ENCODE data around the gene NFASC. TPM values are rescaled to one million over a fixed set of nuclear protein-coding genes. Genes with fewer than 3 reads are reported as not detected.

NFASC gene
- total RNA-seq, 2 donors from 2014 or later = 27.7 to 45.9 TPM

GRCh38 chr1:204958317-204959307 lies 88.0 kb downstream of the NFASC start:
- peaks cover 88% of the 10 kb centered on the region for H3K36me3 ChIP-seq (ENCODE audit: control insufficient read depth, insufficient read depth, low read length)
- H3K4me1 ChIP-seq (ENCODE audit: control insufficient read depth, insufficient read depth, low read length) = peaks cover 7% of the 10 kb centered on the region
- H3K27ac ChIP-seq (ENCODE audit: low read depth, low read length) = no peak overlapping the region
- DNase-seq = no peak
- H3K9ac ChIP-seq (ENCODE audit: extremely low read depth, low read length, poor library complexity, severe bottlenecking) = no peak overlapping the region
- Mint-ChIP-seq H3K4me1 (peaks cover 25% of the 10 kb centered on the region), H3K9me3 (no peaks in the 10 kb centered on the region), H3K36me3 (ENCODE audit: low read depth) (peaks cover 38% of the 10 kb centered on the region), H3K4me3 (no peak overlapping the region), H3K27me3 (ENCODE audit: insufficient read depth) (no peaks in the 10 kb centered on the region), H3K27ac (no peak overlapping the region)
- no peak overlapping the region for H3K4me3 ChIP-seq (ENCODE audit: low read length)
- TF ChIP-seq, protein P1, sequence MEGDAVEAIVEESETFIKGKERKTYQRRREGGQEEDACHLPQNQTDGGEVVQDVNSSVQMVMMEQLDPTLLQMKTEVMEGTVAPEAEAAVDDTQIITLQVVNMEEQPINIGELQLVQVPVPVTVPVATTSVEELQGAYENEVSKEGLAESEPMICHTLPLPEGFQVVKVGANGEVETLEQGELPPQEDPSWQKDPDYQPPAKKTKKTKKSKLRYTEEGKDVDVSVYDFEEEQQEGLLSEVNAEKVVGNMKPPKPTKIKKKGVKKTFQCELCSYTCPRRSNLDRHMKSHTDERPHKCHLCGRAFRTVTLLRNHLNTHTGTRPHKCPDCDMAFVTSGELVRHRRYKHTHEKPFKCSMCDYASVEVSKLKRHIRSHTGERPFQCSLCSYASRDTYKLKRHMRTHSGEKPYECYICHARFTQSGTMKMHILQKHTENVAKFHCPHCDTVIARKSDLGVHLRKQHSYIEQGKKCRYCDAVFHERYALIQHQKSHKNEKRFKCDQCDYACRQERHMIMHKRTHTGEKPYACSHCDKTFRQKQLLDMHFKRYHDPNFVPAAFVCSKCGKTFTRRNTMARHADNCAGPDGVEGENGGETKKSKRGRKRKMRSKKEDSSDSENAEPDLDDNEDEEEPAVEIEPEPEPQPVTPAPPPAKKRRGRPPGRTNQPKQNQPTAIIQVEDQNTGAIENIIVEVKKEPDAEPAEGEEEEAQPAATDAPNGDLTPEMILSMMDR (conservative IDR thresholded peaks at IDR 0.05) = no peak
- no peaks in the 10 kb centered on the region for H3K9me3 ChIP-seq (ENCODE audit: control insufficient read depth, low read length)
- H3K27me3 ChIP-seq (ENCODE audit: control insufficient read depth, insufficient read depth, low read length, poor library complexity, severe bottlenecking) = no peaks in the 10 kb centered on the region
- 88 to 91% methylated on average over 8 to 11 of the region's 11 CpGs for WGBS, 2 experiments (ENCODE audit: insufficient coverage in 1 of 2, insufficient read length in 1 of 2)

- H3K4me3 Mint-ChIP-seq = no peak overlapping the region
These were observed 88.7 kb downstream of the NFASC start for GRCh38 chr1:204959374-204959773.

GRCh38 chr1:204959836-204960235 lies 89.2 kb downstream of the NFASC start:
- H3K36me3 ChIP-seq (ENCODE audit: control insufficient read depth, insufficient read depth, low read length) = peaks cover 91% of the 10 kb centered on the region
- Mint-ChIP-seq H3K27me3 (ENCODE audit: insufficient read depth) (no peaks in the 10 kb centered on the region), H3K27ac (no peak overlapping the region), H3K9me3 (no peaks in the 10 kb centered on the region), H3K4me3 (no peak overlapping the region), H3K36me3 (ENCODE audit: low read depth) (peaks cover 30% of the 10 kb centered on the region), H3K4me1 (peaks cover 25% of the 10 kb centered on the region)
- H3K4me3 ChIP-seq (ENCODE audit: low read length) = no peak overlapping the region
- H3K27me3 ChIP-seq (ENCODE audit: control insufficient read depth, insufficient read depth, low read length, poor library complexity, severe bottlenecking) = no peaks in the 10 kb centered on the region
- H3K27ac ChIP-seq (ENCODE audit: low read depth, low read length) = no peak overlapping the region
- no peaks in the 10 kb centered on the region for H3K9me3 ChIP-seq (ENCODE audit: control insufficient read depth, low read length)
- no peak for DNase-seq
- H3K9ac ChIP-seq (ENCODE audit: extremely low read depth, low read length, poor library complexity, severe bottlenecking) = no peak overlapping the region
- 94 to 96% methylated on average over 2 of the region's 2 CpGs for WGBS, 2 experiments (ENCODE audit: insufficient coverage in 1 of 2, insufficient read length in 1 of 2)
- TF ChIP-seq, protein P1 (conservative IDR thresholded peaks at IDR 0.05) = no peak
- H3K4me1 ChIP-seq (ENCODE audit: control insufficient read depth, insufficient read depth, low read length) = peaks cover 7% of the 10 kb centered on the region

More at GRCh38 chr1:204959374-204959773, 88.7 kb downstream of the NFASC start:
- Mint-ChIP-seq H3K9me3 (no peaks in the 10 kb centered on the region), H3K27me3 (ENCODE audit: insufficient read depth) (no peaks in the 10 kb centered on the region), H3K4me1 (peaks cover 25% of the 10 kb centered on the region), H3K36me3 (ENCODE audit: low read depth) (peaks cover 33% of the 10 kb centered on the region), H3K27ac (no peak overlapping the region)
- WGBS, 2 experiments (ENCODE audit: insufficient coverage in 1 of 2, insufficient read length in 1 of 2) = 80 to 86% methylated on average over 3 to 5 of the region's 5 CpGs
- TF ChIP-seq, protein P1 (conservative IDR thresholded peaks at IDR 0.05) = no peak
- no peak for DNase-seq
- Histone ChIP-seq H3K27ac (ENCODE audit: low read depth, low read length) (no peak overlapping the region), H3K27me3 (ENCODE audit: control insufficient read depth, insufficient read depth, low read length, poor library complexity, severe bottlenecking) (no peaks in the 10 kb centered on the region), H3K4me3 (ENCODE audit: low read length) (no peak overlapping the region), H3K36me3 (ENCODE audit: control insufficient read depth, insufficient read depth, low read length) (peaks cover 91% of the 10 kb centered on the region), H3K9me3 (ENCODE audit: control insufficient read depth, low read length) (no peaks in the 10 kb centered on the region), H3K4me1 (ENCODE audit: control insufficient read depth, insufficient read depth, low read length) (peaks cover 7% of the 10 kb centered on the region), H3K9ac (ENCODE audit: extremely low read depth, low read length, poor library complexity, severe bottlenecking) (no peak overlapping the region)
